GM21360 (cell line): ENCODE data around the gene MAPK4.
"Not testable (repeated sequence)": the region's sequence is repeated elsewhere in the genome, so short reads cannot be mapped to it uniquely, and the experiment has no call there.

ENCODE experiments used
- ATAC-seq: cut with Tn5 transposase; IDR thresholded peaks from one replicate; pipeline ENCODE4 v1.9.1; 2021; ENCODE audit warnings: mild to moderate bottlenecking, moderate library complexity; ENCODE audit not compliant: unreplicated experiment

MAPK4 gene

GRCh38 chr18:50573679-50574078 lies 13.8 kb downstream of the MAPK4 start:
- no peak for ATAC-seq

DNA sequence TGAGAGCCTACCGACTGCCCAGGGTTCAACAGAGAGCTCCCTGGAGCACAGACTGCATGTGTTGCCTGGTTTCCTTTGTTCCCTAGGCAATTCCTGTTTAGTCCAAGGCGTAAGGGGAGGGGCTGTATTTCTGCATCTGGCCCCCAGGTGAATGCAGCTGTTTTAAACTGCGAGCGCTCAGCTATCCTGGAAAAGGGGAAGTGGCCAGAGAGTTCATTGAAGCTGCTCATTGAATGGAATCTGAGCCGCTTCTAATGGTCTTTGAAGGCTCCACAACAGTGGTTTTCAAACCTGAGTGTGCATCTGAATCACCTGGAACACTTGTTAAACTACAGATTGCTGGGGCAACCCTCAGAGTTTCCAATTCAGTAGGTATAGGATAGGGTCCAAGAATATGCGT lies 18.1 kb downstream of the MAPK4 start:
- no peak for ATAC-seq

- no peak for ATAC-seq
Observed at GRCh38 chr18:50578651-50579050, 18.8 kb downstream of the MAPK4 start.

- ATAC-seq = no peak
Observed at GRCh38 chr18:50579061-50579774, 19.3 kb downstream of the MAPK4 start.

- ATAC-seq = no peak
Observed at GRCh38 chr18:50581517-50581916, 21.6 kb downstream of the MAPK4 start.

DNA sequence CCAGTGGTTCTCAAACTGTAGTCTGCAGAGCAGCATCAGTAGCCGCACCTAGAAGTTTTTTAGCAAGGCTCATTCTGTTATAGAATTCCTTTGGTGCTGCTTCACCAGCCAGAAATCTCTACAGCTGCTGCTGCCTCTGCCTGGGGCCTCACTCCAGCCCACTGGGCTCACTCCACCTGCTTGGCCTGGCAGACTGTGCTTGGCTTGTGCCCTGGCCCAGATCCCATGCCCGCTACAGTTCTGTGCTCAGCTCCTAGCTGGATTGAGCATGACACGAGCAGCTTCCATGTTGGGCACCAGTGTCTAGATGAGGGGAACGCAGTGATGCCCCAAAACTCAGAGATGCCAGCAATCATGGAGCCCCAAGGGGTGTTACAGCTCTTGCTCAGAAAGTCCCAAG lies 22.6 kb downstream of the MAPK4 start:
- no peak for ATAC-seq

- no peak for ATAC-seq
Observed at GRCh38 chr18:50586710-50587109, 26.8 kb downstream of the MAPK4 start.

DNA sequence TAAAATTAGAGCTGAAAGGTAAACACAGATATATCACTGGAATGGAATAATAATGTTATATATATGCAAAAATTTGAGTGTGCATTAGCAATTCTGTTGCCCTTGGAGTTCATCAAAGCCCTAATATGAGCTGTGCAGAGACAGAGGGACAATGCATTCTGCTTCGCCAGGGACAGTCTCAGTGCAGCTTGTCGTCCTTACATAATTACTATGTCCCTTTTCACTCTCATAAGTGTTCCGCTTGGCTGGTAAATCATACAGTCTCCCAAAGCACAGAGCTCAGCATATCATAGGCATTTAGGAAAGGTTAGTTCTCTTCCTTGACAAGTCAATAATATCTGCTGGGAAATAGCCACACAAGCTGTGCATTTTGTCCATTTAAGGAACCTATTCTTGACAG lies 30.7 kb downstream of the MAPK4 start:
- no peak for ATAC-seq

- ATAC-seq = no peak
Observed at GRCh38 chr18:50594012-50594411, 34.1 kb downstream of the MAPK4 start.

GRCh38 chr18:50594942-50595341 lies 35.1 kb downstream of the MAPK4 start:
- no peak for ATAC-seq

- no peak for ATAC-seq
Observed at GRCh38 chr18:50602466-50602865, 42.6 kb downstream of the MAPK4 start.

DNA sequence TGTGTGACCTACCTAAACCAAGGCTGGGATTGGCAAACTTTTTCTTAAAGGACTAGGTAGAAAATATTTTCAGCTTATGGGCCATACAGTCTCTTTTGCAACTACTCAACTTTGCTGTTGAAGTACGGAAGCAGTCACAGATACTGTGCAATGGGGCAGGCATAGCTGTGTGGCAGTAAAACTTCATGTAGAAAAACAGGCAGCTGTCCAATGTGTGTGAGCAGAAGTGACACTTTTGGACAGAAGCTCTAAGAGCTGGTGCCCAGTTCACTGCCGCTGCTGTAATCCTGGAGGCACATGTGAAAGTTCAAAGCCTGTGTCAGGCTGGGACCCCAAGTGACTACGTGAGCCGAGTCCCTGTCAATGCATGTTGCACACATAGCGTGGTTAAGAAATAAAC lies 46.7 kb downstream of the MAPK4 start:
- ATAC-seq = no peak

- ATAC-seq = no peak
Observed at GRCh38 chr18:50607378-50607926, 47.6 kb downstream of the MAPK4 start.

GRCh38 chr18:50609171-50609570 lies 49.3 kb downstream of the MAPK4 start:
- ATAC-seq = not testable (repeated sequence)

- ATAC-seq = no peak
Observed at GRCh38 chr18:50610349-50610748, 50.5 kb downstream of the MAPK4 start.

DNA sequence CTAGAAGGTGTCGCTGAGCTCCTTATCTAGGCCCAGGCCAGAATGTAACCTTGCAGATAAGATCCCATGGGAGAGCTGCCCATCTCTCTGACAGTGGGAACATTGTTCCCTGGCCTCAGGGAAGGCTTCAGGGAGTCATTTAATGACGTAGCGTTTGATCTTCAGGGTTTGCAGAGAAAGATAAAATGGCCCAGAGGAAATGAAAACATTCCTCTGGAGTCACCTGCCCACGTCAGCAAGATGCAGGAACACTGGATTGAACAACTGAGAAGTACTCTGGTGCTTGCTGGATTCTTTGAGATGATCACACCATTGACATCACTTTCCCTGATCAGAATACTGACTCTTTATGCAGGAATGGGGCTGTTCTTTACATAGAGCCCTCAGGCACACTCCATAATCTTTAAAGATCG lies 51.6 kb downstream of the MAPK4 start:
- ATAC-seq = no peak

DNA sequence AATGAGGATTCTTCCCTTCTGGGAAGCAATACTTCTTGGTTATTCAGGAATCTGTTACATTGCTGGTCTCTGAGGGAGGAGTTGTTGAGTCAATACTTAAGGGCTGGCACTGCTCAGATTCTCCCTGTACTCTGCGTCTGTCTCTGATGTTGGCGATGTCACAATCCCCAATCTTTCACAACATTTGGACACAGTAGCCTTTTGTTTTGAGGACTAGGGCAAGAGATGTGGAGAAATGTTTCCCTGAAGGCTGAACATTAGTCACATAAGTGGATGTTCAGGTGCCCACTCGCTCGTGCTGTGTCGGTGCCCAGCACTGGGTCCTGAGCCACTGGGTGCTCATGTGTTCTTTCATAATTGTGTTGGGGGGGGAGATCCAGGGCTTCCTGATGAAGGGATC lies 55.0 kb downstream of the MAPK4 start:
- ATAC-seq = no peak

- no peak for ATAC-seq
Observed at GRCh38 chr18:50616484-50617048, 56.7 kb downstream of the MAPK4 start.

DNA sequence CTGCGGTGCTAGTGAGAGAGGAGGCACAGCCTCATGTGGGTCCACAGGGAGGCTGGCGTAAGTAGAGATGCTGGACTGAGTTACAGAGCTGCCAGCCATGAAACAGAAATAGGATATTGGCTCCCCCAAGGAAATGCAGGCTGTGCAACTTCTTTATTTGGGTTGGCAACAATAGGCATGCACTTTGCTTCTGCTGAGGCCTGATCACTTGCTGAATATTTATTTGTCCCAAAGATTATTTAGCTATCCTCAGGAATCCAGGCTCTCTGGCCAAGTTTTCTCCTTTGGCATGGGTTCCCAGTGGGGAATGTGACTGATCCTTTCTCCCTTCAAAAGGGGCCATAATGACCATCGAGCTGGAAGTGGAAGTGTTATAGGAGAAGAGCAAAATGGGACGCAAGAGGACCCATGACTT lies 60.0 kb downstream of the MAPK4 start:
- no peak for ATAC-seq

DNA sequence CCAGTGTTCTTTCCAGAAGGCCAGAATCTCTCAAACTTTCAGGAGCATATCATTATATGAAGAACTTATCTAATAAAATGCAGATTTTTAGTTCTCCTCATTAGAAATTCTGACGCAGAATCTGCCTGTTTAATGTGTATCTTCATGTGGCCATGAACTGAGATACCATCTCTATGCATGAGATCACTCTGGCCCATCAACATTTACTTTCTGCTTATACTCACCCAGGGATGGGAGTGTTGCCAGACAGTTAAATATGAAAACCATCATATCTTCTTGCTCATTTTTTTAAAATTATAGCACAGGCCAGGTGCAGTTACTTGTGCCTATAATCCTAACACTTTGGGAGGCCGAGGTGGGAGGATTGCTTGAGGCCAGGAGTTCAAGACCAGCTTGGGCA lies 60.4 kb downstream of the MAPK4 start:
- ATAC-seq = no peak

DNA sequence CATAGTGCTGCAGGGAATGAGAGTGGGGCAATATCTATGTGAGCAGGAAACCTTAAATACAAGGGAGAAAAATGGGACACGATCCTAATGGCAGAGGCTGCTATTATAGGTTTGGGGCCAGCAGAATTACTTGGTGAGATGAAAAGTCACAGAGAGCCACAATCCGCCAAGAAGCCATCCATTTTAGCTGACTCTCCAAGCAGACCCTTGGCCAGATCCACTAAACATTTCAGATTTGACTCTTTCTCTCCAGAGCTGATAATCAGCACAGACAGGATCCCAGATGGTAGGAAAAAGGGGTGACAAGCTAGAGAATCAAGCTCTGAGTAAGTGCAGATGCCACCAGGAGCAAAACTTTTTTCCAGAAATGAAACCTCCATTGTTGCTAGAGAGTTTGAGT lies 61.5 kb downstream of the MAPK4 start:
- ATAC-seq = no peak

GRCh38 chr18:50622320-50622719 lies 62.4 kb downstream of the MAPK4 start:
- ATAC-seq = no peak
